ENCODE data around the gene TOMM40L. TPM values are rescaled to one million over a fixed set of nuclear protein-coding genes. Genes with fewer than 3 reads are reported as not detected.
A peak's percentile ranks its signal among the peaks of the same experiment; 100 is the strongest.

TOMM40L gene
- total RNA-seq, 4 donors from 2014 or later, result 9.6 to 15.4 (median 13.4) TPM

GRCh38 chr1:161197560-161198193 lies 28.2 kb upstream of the TOMM40L start:
- TF ChIP-seq CTCF (IDR thresholded peaks at IDR 0.05), result no peak
- ATAC-seq (ENCODE audit: low FRiP score), result no peak
- no peak for DNase-seq (ENCODE audit: low spot score)

- no peak for DNase-seq (ENCODE audit: low spot score)
- no peak for TF ChIP-seq CTCF (IDR thresholded peaks at IDR 0.05)
- ATAC-seq (ENCODE audit: low FRiP score), result no peak
Measured at GRCh38 chr1:161198194-161198896, 27.5 kb upstream of the TOMM40L start.

- TF ChIP-seq CTCF (IDR thresholded peaks at IDR 0.05), result no peak
- ATAC-seq (ENCODE audit: low FRiP score), result peak; percentile 46
Measured at GRCh38 chr1:161198897-161199431, 26.9 kb upstream of the TOMM40L start, which contains the start of gene ADAMTS4. Gene ADAMTS4 (minus strand): TSS chr1:161199054. CDS start chr1:161198627, 427 bp downstream.

GRCh38 chr1:161199506-161200139 lies 26.2 kb upstream of the TOMM40L start:
- DNase-seq (ENCODE audit: low spot score) (no peak), ATAC-seq (ENCODE audit: low FRiP score) (no peak)
- TF ChIP-seq CTCF (IDR thresholded peaks at IDR 0.05), result no peak

More at GRCh38 chr1:161198897-161199431, 26.9 kb upstream of the TOMM40L start, which contains the start of gene ADAMTS4:
- peak; percentile 78 for DNase-seq (ENCODE audit: low spot score)

- DNase-seq (ENCODE audit: low spot score), result no peak
- no peak for ATAC-seq (ENCODE audit: low FRiP score)
- TF ChIP-seq CTCF (IDR thresholded peaks at IDR 0.05), result no peak
Measured at GRCh38 chr1:161200421-161200991, 25.4 kb upstream of the TOMM40L start.

GRCh38 chr1:161200992-161201835 lies 24.6 kb upstream of the TOMM40L start:
- TF ChIP-seq CTCF (IDR thresholded peaks at IDR 0.05), result no peak
- peak; percentile 76 for ATAC-seq (ENCODE audit: low FRiP score)
- peak; percentile 57 for DNase-seq (ENCODE audit: low spot score)

Measured in omental fat pad (tissue), 4 donors.